ENCODE data around the gene AKAP13.

The AKAP13 gene

DNA sequence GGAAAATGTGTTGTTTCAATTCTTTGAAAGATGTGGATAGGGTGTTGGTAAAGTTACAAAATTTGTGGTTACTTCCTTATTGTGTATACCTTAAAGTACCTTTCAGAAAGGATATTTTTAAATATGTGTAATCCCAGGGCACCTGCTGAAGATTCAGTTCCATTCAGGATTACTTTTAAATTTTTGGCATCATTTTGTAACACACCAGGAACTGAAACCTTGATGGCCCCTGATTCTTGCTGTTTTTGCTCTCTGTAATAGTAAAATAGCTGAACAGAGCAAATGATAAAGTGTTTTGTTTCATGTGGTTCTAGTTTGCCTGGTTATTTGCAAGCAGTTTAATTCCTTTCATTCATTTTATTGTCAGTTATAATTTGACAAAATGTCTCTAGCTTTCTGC, 253.5 kb downstream of the AKAP13 start:
- TF ChIP-seq, protein P1, sequence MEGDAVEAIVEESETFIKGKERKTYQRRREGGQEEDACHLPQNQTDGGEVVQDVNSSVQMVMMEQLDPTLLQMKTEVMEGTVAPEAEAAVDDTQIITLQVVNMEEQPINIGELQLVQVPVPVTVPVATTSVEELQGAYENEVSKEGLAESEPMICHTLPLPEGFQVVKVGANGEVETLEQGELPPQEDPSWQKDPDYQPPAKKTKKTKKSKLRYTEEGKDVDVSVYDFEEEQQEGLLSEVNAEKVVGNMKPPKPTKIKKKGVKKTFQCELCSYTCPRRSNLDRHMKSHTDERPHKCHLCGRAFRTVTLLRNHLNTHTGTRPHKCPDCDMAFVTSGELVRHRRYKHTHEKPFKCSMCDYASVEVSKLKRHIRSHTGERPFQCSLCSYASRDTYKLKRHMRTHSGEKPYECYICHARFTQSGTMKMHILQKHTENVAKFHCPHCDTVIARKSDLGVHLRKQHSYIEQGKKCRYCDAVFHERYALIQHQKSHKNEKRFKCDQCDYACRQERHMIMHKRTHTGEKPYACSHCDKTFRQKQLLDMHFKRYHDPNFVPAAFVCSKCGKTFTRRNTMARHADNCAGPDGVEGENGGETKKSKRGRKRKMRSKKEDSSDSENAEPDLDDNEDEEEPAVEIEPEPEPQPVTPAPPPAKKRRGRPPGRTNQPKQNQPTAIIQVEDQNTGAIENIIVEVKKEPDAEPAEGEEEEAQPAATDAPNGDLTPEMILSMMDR (IDR thresholded peaks at IDR 0.05; ENCODE audit: control insufficient read depth, insufficient read depth, low read depth, low read length, missing control alignments) = no peak
- H3K4me3 ChIP-seq (ENCODE audit: control insufficient read depth, low read depth, low read length) = no peak overlapping the region
- DNase-seq (ENCODE audit: low read depth) = no peak

DNA sequence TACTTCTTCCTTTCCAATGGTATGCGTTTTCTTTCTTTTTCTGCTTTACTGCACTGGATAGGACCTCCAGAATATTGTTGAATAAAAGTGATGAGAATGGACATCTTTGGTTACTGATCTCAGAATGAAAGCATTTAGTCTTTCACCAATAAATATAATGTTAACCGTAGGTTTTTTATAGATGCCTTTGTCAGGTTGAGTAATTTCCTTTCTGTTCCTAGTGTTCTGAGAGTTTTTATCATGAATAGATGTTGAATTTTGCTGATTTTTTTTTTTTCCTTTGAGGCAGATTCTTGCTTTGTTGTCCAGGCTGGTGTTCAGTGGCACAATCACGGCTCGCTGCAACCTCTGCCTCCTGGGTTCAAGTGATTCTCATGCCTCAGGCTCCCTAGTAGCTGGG, 255.9 kb downstream of the AKAP13 start:
- no peak overlapping the region for H3K4me3 ChIP-seq (ENCODE audit: control insufficient read depth, low read depth, low read length)
- DNase-seq (ENCODE audit: low read depth) = no peak
- TF ChIP-seq, protein P1 (IDR thresholded peaks at IDR 0.05; ENCODE audit: control insufficient read depth, insufficient read depth, low read depth, low read length, missing control alignments) = no peak

DNA sequence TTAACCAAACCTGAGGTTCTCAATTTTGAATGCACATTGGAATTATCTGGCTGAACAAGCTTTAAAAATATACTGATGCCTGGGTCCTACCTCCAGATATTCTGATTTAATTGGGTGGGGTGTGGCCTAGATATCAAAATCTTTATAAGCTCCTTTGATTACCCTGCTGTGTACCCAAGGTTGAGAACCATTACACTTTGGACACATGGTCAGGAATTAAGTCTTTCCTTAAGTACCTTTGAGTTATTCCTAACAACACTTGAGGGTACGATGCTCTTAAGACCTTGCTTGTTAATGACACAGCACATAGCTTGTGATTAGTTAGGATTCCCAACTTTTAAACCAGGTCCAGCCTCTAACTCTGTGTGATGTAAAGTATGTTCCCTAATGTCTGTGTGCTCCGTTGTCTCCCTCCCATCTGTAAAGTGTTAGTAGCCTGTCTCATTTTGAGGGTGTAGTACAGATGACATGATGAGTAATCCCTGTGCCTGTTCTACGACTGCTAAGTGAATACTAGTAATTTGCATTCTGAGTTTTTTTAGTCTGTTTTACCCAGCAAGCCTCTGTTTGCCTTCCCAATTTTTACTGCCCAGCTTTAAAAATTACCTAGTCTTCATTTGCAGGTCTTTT, 259.5 kb downstream of the AKAP13 start:
- no peak for DNase-seq (ENCODE audit: low read depth)
- TF ChIP-seq, protein P1 (IDR thresholded peaks at IDR 0.05; ENCODE audit: control insufficient read depth, insufficient read depth, low read depth, low read length, missing control alignments) = no peak

DNA sequence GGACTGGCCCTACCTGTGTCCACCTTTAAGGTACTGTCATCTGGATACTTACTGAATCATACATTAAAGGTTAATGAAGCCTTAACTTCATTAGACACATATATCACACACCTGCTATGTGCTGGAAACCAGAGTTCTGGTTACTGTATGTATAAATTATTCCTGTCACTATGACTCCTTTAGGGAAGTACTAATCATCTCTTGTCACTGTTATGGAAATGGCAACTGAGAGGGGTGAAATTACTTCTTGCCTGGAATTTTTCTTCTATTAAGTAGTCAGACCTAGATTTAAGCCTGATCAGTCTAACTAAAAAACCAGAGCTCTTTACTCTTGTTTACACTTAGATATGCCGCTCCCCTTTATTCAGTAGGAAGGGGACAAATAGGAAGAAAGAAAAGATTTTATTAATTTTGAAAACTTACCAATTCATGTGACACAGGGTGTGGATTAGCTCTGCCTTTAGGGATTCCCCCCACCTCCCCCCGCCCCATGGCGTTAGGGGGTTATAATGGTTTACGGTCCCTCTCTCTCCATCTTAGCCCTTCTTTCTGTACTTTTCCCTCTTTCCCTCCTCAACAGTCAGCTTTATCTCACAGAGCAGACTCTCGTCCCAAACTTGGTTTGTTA, 261.8 kb downstream of the AKAP13 start:
- DNase-seq (ENCODE audit: low read depth) = no peak
- no peak overlapping the region for H3K4me3 ChIP-seq (ENCODE audit: control insufficient read depth, low read depth, low read length)
- TF ChIP-seq, protein P1 (IDR thresholded peaks at IDR 0.05; ENCODE audit: control insufficient read depth, insufficient read depth, low read depth, low read length, missing control alignments) = no peak

More for the DNA sequence above, 259.5 kb downstream of the AKAP13 start:
- no peak overlapping the region for H3K4me3 ChIP-seq (ENCODE audit: control insufficient read depth, low read depth, low read length)

DNA sequence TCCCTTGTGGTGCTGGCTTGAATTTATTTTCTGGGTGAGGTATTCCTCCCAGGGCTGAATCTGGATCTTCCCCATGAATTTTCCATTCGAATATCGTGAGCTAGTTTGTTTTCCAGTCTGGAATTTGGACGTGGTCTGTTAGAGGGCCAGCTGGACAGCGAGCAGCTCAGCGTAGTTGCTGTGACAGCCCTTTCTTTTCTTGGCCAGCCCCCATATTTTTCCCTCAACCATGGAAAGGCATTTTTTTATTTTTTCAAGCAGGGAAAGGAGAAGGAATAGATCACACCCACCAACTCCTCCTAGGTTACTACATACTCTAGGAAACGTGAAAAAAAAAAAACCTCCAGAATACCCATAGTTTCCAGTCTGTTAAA, 262.3 kb downstream of the AKAP13 start:
- TF ChIP-seq, protein P1 (IDR thresholded peaks at IDR 0.05; ENCODE audit: control insufficient read depth, insufficient read depth, low read depth, low read length, missing control alignments) = no peak
- no peak for DNase-seq (ENCODE audit: low read depth)
- H3K4me3 ChIP-seq (ENCODE audit: control insufficient read depth, low read depth, low read length) = no peak overlapping the region

DNA sequence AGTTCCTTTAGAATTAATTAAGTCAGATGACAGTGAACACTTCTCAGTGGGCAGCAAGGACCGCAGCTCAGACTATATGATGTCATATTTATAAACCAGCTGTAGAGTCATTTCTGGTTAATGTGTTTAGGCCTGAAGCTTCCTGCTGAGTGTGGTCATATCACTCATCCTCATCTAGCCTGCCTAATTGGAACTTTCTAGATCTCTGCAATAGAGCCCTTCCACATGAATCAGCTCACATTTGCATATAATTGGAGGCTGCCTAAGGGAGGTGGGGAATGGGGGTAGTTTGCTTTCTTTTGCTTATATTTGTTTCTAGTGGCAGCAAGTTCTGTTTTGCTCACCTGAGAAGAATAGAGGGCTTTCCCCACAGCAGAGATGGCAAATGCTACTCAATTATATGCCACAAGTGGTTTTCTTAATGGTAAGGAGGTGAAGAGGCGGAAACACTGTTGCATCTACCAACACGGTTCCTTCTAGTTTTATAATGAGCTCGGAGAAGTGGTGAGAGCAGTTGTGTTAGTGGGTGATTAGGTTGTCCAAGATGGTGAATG, 266.2 kb downstream of the AKAP13 start:
- H3K4me3 ChIP-seq (ENCODE audit: control insufficient read depth, low read depth, low read length) = no peak overlapping the region
- DNase-seq (ENCODE audit: low read depth) = peak; percentile 42
- TF ChIP-seq, protein P1 (IDR thresholded peaks at IDR 0.05; ENCODE audit: control insufficient read depth, insufficient read depth, low read depth, low read length, missing control alignments) = no peak
